OCI-M2 (cell line): ENCODE data around the gene MAP2K1.
"Not testable (repeated sequence)": the region's sequence is repeated elsewhere in the genome, so short reads cannot be mapped to it uniquely, and the experiment has no call there.

Source experiments
- DNase-seq: peaks from one replicate; lab custom pipeline; 2025; ENCODE audit not compliant: unreplicated experiment; lab: John Stamatoyannopoulos, UW

Gene MAP2K1

DNA sequence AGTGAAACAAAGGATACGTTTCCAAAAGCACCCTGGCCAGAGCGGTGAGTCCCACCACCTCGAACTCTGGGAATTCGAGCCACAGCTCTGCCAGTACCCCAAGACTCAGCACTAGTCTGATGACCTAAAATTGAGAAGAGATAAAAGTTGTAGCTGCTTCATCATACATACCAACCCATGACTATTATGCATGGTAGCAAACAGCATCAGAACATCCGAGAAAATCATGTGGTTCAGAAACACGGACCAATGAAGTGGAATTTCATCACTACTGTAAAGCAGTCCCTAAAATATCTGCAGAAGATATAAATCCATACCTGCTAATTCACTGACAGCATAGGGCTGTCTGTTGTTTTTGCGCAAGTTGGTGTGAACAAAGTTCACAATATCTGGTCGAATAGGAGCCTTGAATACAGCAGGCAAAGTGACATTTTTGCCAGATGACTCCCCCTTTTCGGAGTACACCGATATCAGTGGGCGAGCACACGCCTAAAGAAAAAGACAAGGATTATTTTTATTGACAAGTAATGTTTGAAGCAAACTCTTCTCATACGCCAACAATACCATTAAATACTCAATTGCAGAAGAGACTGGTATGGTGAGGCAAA is 116.4 kb downstream of the MAP2K1 start:
- not testable (repeated sequence) for DNase-seq

GRCh38 chr15:66503780-66504562 is 117.3 kb downstream of the MAP2K1 start:
- DNase-seq: no peak

- DNase-seq: peak; percentile 37
Measured at GRCh38 chr15:66504563-66505429, 118.1 kb downstream of the MAP2K1 start, which contains the start of the genes RPL4 and ZWILCH. Gene RPL4, minus strand, starts transcription at chr15:66504855. Its CDS starts 65 bp downstream, at chr15:66504790. Gene ZWILCH, plus strand, starts transcription at chr15:66505326. Its CDS starts 13 bp downstream, at chr15:66505339.

GRCh38 chr15:66505430-66505811 is 118.7 kb downstream of the MAP2K1 start:
- DNase-seq: no peak

GRCh38 chr15:66505818-66506217 is 119.1 kb downstream of the MAP2K1 start:
- no peak for DNase-seq

DNA sequence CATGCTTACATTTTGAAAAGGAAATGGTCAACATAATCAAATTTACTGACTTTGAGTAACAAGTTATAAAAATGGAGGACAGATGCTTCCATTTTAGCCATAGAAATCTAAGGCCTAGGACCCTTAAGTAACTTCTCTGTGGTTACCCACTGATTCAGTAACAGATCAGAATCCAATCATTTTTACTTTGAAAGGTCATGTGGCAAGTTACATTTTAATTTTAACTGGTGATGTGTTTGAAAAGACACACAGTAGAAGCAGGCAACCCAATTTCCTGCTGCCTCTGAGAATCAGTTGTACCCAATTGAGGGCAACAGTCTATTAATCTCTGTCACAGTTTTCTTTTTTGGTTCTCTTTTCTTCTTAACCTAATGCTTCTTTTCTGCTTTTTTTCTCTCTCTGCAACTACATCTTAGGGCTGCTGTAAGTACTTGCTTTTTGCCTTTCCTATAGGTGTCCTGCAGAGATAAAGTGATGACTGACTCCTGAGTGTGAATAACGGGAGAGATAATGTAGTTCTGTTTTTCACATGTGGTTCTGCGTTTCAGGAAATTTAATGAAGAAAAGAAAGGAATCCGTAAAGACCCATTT is 121.7 kb downstream of the MAP2K1 start:
- no peak for DNase-seq

DNA sequence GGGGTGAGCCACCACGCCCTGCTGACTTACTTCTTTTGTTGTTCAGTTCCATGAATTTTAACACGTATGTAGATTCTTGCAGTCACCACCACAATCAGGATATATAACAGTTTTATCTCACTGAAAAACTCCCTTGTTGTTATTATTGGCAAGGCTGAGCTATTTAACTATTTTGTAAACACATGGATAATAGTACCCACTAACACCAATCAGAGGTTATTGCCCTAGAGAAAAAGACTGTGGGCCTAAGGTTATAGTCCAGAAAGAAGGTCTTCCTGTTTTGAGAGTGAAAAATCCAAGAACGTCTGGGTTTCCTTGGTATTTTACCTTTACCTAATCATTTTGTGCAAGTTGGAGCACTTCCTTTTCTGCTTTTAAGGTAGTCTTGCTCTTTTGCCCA is 127.9 kb downstream of the MAP2K1 start:
- DNase-seq: no peak

DNA sequence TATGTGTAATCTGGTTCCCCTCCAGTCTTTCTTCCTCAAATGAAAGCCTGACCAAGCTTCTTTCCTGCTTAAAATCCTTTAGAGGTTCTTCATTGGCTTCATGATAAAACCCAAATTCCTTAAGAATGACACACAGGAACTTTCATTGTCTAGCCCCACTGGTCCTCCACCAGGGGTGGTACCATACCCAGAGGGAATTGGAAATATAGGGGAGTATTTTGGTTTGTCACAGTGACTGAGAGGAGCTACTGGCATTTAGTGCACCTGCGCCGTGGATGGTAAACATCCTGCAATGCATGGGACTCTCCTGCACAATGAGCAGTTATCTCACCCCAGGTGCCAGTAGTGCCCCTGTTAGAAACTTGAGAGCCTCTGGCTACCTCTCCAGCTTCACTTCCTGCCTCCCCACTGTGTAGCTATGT is 129.2 kb downstream of the MAP2K1 start:
- no peak for DNase-seq

DNA sequence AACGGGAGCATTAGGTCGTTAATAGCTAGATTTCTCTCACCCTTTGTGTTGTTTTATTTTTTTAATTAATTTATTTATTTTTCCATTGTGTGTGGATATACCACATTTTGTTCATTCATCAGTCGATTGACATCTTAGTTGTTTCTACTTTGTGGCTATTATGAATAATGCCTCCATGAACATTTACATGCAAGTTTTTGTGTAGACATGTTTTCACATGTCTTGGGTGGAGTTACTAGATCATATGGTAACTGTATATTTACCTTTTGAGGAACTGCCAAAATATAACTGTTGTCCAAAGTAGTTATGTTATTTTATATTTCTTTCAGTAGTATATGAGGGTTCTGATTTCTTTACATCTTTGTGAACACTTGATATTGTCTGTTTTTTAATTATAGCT is 137.2 kb downstream of the MAP2K1 start:
- no peak for DNase-seq

GRCh38 chr15:66524838-66525237 is 138.1 kb downstream of the MAP2K1 start:
- DNase-seq: no peak

- no peak for DNase-seq
Measured at GRCh38 chr15:66535056-66535455, 148.3 kb downstream of the MAP2K1 start.
